ENCODE data around the gene FAU.

Gene FAU

GRCh38 chr11:65084598-65085375 is 37.1 kb downstream of the FAU start:
- peak overlapping the region; percentile 83 for H3K4me2 ChIP-seq (ENCODE audit: low read length, poor library complexity, severe bottlenecking)
- H2BK12ac ChIP-seq (ENCODE audit: low read length in 2 of 2), result peak overlapping the region; percentile 25 to 64
- peaks cover 11% of the 10 kb centered on the region for H3K4me1 ChIP-seq (ENCODE audit: control insufficient read depth, insufficient read depth, low read depth, low read length)
- no peak overlapping the region for H2BK5ac ChIP-seq (ENCODE audit: low read depth, low read length, poor library complexity, severe bottlenecking)
- peak overlapping the region in 1 of 2 experiments; percentile 90 for H3K14ac ChIP-seq (ENCODE audit: low read length in 2 of 2)
- peak overlapping the region; percentile 64 for H4K91ac ChIP-seq (ENCODE audit: low read length)
- peaks cover 37% of the 10 kb centered on the region for H3K79me1 ChIP-seq (replicated peaks; ENCODE audit: low read length, poor library complexity, severe bottlenecking)
- H3K36me3 ChIP-seq (ENCODE audit: control insufficient read depth in 1 of 2, insufficient read depth in 2 of 2, low read depth in 1 of 2, low read length in 2 of 2), result peaks cover 45 to 48% of the 10 kb centered on the region in 2 experiments
- peak overlapping the region; percentile 17 for H2AK5ac ChIP-seq (ENCODE audit: low read length, severe bottlenecking)
- H3K4ac ChIP-seq (ENCODE audit: low read depth in 1 of 2, low read length in 2 of 2), result peak overlapping the region in 1 of 2 experiments; percentile 93
- H3K4me3 ChIP-seq (ENCODE audit: insufficient read depth in 1 of 2, low read depth in 1 of 2, low read length in 2 of 2), result peak overlapping the region; percentile 86 to 89
- H3K9me3 ChIP-seq (ENCODE audit: control insufficient read depth, low read length), result no peaks in the 10 kb centered on the region
- no peak overlapping the region for H2BK15ac ChIP-seq (ENCODE audit: low read depth, poor library complexity, severe bottlenecking)
- H3K23ac ChIP-seq (ENCODE audit: low read length in 2 of 2), result peak overlapping the region in 1 of 2 experiments; percentile 23
- peak overlapping the region; percentile 16 for H3K27ac ChIP-seq (ENCODE audit: low read length, poor library complexity, severe bottlenecking)
- H2AFZ ChIP-seq (ENCODE audit: low read depth, low read length), result peak overlapping the region; percentile 56
- H4K8ac ChIP-seq (ENCODE audit: low read length), result peak overlapping the region; percentile 94
- WGBS, result 57% methylated on average over 22 of the region's 23 CpGs
- peak overlapping the region; percentile 9 for H2BK120ac ChIP-seq (ENCODE audit: low read depth, low read length)
- DNase-seq, result no peak
- H3K27me3 ChIP-seq (ENCODE audit: control insufficient read depth in 1 of 2, insufficient read depth in 1 of 2, low read length in 2 of 2), result no peaks in the 10 kb centered on the region
- H3K18ac ChIP-seq (ENCODE audit: low read depth in 1 of 2, low read length in 2 of 2), result peak overlapping the region; percentile 52 to 94
- H3K9ac ChIP-seq (ENCODE audit: low read length), result peak overlapping the region; percentile 94

DNA sequence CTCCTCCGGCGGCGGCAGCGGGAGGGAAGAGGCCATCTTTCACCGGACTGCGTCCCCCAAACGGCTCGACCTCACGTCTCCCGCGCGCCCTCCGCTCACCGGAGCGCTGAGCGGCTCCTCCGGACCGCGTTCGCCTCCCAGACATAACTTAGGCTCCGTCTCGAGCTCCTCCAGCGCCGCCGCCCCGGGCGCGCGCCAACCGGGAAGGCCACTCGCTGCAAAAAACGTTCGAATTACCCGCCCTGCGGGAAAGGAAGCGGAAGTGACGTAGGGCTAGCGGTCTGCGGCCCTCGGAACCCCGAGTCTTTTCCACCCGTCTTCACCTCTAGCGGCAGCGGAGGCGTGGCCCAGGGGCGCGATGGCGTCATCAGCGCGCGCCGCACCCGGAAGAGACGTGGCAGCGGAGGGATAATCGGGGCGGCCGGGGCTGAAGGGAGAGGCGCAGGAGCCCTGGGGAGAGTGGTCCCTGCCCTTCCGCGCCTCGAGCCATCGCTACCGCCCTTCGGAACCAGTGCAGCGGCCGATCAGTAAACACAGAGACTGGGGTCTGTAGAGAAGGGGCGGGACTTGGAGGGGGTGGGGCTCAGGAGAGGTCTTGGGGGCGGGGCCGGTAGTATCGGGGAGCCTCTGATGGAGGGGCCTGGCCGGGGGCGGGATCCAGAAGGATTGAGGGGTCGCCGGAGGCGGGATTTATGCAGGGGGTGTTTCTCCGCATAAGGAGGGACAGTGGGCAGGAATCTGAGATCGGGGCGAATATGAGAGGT is 37.9 kb downstream of the FAU start, which contains the start of the genes CDCA5 and ZFPL1:
TSS of gene CDCA5 (minus strand) at position 207 of the 764 bp plus-strand sequence. CDS start at position 145, 62 bp downstream.
TSS of gene ZFPL1 (plus strand) at position 389 of the 764 bp plus-strand sequence. CDS start 477 bp downstream, outside the sequence.
- under 1% methylated on average over 77 of the region's 79 CpGs for WGBS
- DNase-seq, result peak; percentile 96
- H2AK5ac ChIP-seq (ENCODE audit: low read length, severe bottlenecking), result peak within 1 kb of the TSS; percentile 17
- peak within 1 kb of the TSS; percentile 25 to 64 for H2BK12ac ChIP-seq (ENCODE audit: low read length in 2 of 2)
- no peaks in the 10 kb centered on the region for H3K9me3 ChIP-seq (ENCODE audit: control insufficient read depth, low read length)
- H3K4ac ChIP-seq (ENCODE audit: low read depth in 1 of 2, low read length in 2 of 2), result peak within 1 kb of the TSS in 1 of 2 experiments; percentile 93
- H3K9ac ChIP-seq (ENCODE audit: low read length), result peak within 1 kb of the TSS; percentile 94
- peak within 1 kb of the TSS; percentile 94 for H3K18ac ChIP-seq (ENCODE audit: low read depth in 1 of 2, low read length in 2 of 2)
- H3K36me3 ChIP-seq (ENCODE audit: control insufficient read depth in 1 of 2, insufficient read depth in 2 of 2, low read depth in 1 of 2, low read length in 2 of 2), result peaks cover 40 to 43% of the 10 kb centered on the region in 2 experiments
- peak within 1 kb of the TSS; percentile 9 for H2BK120ac ChIP-seq (ENCODE audit: low read depth, low read length)
- peak within 1 kb of the TSS; percentile 86 to 89 for H3K4me3 ChIP-seq (ENCODE audit: insufficient read depth in 1 of 2, low read depth in 1 of 2, low read length in 2 of 2)
- H2BK15ac ChIP-seq (ENCODE audit: low read depth, poor library complexity, severe bottlenecking), result peak within 1 kb of the TSS; percentile 95
- H2AFZ ChIP-seq (ENCODE audit: low read depth, low read length), result peak within 1 kb of the TSS; percentile 56
- H3K23ac ChIP-seq (ENCODE audit: low read length in 2 of 2), result peak within 1 kb of the TSS in 1 of 2 experiments; percentile 23
- peak within 1 kb of the TSS; percentile 83 for H3K4me2 ChIP-seq (ENCODE audit: low read length, poor library complexity, severe bottlenecking)
- H4K91ac ChIP-seq (ENCODE audit: low read length), result peak within 1 kb of the TSS; percentile 95
- peaks cover 11% of the 10 kb centered on the region for H3K4me1 ChIP-seq (ENCODE audit: control insufficient read depth, insufficient read depth, low read depth, low read length)
- peak within 1 kb of the TSS; percentile 98 for H4K8ac ChIP-seq (ENCODE audit: low read length)
- H2BK5ac ChIP-seq (ENCODE audit: low read depth, low read length, poor library complexity, severe bottlenecking), result peak within 1 kb of the TSS; percentile 71
- no peaks in the 10 kb centered on the region for H3K27me3 ChIP-seq (ENCODE audit: control insufficient read depth in 1 of 2, insufficient read depth in 1 of 2, low read length in 2 of 2)
- H3K14ac ChIP-seq (ENCODE audit: low read length in 2 of 2), result peak within 1 kb of the TSS in 1 of 2 experiments; percentile 90
- H3K27ac ChIP-seq (ENCODE audit: low read length, poor library complexity, severe bottlenecking), result peak within 1 kb of the TSS; percentile 97
- peaks cover 44% of the 10 kb centered on the region for H3K79me1 ChIP-seq (replicated peaks; ENCODE audit: low read length, poor library complexity, severe bottlenecking)

GRCh38 chr11:65083134-65083833 is 38.6 kb downstream of the FAU start:
- peak overlapping the region; percentile 69 for H3K4me2 ChIP-seq (ENCODE audit: low read length, poor library complexity, severe bottlenecking)
- no peak overlapping the region for H3K4ac ChIP-seq (ENCODE audit: low read depth in 1 of 2, low read length in 2 of 2)
- peak overlapping the region; percentile 86 to 89 for H3K4me3 ChIP-seq (ENCODE audit: insufficient read depth in 1 of 2, low read depth in 1 of 2, low read length in 2 of 2)
- H3K27me3 ChIP-seq (ENCODE audit: control insufficient read depth in 1 of 2, insufficient read depth in 1 of 2, low read length in 2 of 2), result no peaks in the 10 kb centered on the region
- no peak overlapping the region for H4K8ac ChIP-seq (ENCODE audit: low read length)
- H3K4me1 ChIP-seq (ENCODE audit: control insufficient read depth, insufficient read depth, low read depth, low read length), result peaks cover 11% of the 10 kb centered on the region
- H3K36me3 ChIP-seq (ENCODE audit: control insufficient read depth in 1 of 2, insufficient read depth in 2 of 2, low read depth in 1 of 2, low read length in 2 of 2), result peaks cover 32 to 40% of the 10 kb centered on the region in 2 experiments
- H3K79me1 ChIP-seq (replicated peaks; ENCODE audit: low read length, poor library complexity, severe bottlenecking), result peaks cover 50% of the 10 kb centered on the region
- no peak overlapping the region for H2BK5ac ChIP-seq (ENCODE audit: low read depth, low read length, poor library complexity, severe bottlenecking)
- no peaks in the 10 kb centered on the region for H3K9me3 ChIP-seq (ENCODE audit: control insufficient read depth, low read length)
- no peak overlapping the region for H3K23ac ChIP-seq (ENCODE audit: low read length in 2 of 2)
- no peak overlapping the region for H3K14ac ChIP-seq (ENCODE audit: low read length in 2 of 2)
- no peak for DNase-seq
- H3K9ac ChIP-seq (ENCODE audit: low read length), result peak overlapping the region; percentile 94
- no peak overlapping the region for H3K27ac ChIP-seq (ENCODE audit: low read length, poor library complexity, severe bottlenecking)
- H3K18ac ChIP-seq (ENCODE audit: low read depth in 1 of 2, low read length in 2 of 2), result no peak overlapping the region
- no peak overlapping the region for H2BK12ac ChIP-seq (ENCODE audit: low read length in 2 of 2)
- no peak overlapping the region for H2BK15ac ChIP-seq (ENCODE audit: low read depth, poor library complexity, severe bottlenecking)
- WGBS, result 10% methylated on average over 12 of the region's 13 CpGs
- no peak overlapping the region for H2AK5ac ChIP-seq (ENCODE audit: low read length, severe bottlenecking)
- no peak overlapping the region for H2BK120ac ChIP-seq (ENCODE audit: low read depth, low read length)
- peak overlapping the region; percentile 33 for H2AFZ ChIP-seq (ENCODE audit: low read depth, low read length)
- no peak overlapping the region for H4K91ac ChIP-seq (ENCODE audit: low read length)
